ENCODE data around the gene NTPCR.

DNA sequence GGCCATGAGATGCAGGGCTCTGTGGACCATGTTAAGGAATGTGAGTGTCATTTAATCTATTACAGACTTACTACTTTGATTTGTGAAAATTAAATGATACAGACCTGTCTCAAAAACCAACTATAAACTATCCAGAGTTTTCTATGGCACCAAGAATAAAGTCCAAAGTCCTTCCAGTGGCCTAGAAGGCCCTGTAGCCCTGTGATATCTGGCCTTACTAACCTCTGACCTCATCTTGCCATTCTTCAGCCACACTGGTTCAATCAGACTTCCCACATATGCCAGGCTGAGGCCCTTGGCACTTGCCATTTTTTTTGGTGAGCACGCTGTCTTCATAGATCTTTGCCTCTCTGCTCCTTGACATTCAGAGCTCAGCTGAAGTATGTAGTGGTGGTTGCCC, 7.7 kb downstream of the NTPCR start:
- TF ChIP-seq POLR2A (IDR thresholded peaks at IDR 0.05; ENCODE audit: borderline replicate concordance, extremely low read depth, insufficient read depth, insufficient read length) (no peak), EZH2phosphoT487 (IDR thresholded peaks at IDR 0.05; ENCODE audit: borderline replicate concordance) (no peak), EGR1 (IDR thresholded peaks at IDR 0.05; ENCODE audit: low read depth) (no peak)
- TF ChIP-seq, protein P1, sequence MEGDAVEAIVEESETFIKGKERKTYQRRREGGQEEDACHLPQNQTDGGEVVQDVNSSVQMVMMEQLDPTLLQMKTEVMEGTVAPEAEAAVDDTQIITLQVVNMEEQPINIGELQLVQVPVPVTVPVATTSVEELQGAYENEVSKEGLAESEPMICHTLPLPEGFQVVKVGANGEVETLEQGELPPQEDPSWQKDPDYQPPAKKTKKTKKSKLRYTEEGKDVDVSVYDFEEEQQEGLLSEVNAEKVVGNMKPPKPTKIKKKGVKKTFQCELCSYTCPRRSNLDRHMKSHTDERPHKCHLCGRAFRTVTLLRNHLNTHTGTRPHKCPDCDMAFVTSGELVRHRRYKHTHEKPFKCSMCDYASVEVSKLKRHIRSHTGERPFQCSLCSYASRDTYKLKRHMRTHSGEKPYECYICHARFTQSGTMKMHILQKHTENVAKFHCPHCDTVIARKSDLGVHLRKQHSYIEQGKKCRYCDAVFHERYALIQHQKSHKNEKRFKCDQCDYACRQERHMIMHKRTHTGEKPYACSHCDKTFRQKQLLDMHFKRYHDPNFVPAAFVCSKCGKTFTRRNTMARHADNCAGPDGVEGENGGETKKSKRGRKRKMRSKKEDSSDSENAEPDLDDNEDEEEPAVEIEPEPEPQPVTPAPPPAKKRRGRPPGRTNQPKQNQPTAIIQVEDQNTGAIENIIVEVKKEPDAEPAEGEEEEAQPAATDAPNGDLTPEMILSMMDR (IDR thresholded peaks at IDR 0.05 in 2 of 3, conservative IDR thresholded peaks at IDR 0.05 in 1 of 3; ENCODE audit: borderline replicate concordance in 1 of 3, insufficient read depth in 1 of 3, low read depth in 2 of 3, low read length in 2 of 3): no peak
- TF ChIP-seq, protein P2, sequence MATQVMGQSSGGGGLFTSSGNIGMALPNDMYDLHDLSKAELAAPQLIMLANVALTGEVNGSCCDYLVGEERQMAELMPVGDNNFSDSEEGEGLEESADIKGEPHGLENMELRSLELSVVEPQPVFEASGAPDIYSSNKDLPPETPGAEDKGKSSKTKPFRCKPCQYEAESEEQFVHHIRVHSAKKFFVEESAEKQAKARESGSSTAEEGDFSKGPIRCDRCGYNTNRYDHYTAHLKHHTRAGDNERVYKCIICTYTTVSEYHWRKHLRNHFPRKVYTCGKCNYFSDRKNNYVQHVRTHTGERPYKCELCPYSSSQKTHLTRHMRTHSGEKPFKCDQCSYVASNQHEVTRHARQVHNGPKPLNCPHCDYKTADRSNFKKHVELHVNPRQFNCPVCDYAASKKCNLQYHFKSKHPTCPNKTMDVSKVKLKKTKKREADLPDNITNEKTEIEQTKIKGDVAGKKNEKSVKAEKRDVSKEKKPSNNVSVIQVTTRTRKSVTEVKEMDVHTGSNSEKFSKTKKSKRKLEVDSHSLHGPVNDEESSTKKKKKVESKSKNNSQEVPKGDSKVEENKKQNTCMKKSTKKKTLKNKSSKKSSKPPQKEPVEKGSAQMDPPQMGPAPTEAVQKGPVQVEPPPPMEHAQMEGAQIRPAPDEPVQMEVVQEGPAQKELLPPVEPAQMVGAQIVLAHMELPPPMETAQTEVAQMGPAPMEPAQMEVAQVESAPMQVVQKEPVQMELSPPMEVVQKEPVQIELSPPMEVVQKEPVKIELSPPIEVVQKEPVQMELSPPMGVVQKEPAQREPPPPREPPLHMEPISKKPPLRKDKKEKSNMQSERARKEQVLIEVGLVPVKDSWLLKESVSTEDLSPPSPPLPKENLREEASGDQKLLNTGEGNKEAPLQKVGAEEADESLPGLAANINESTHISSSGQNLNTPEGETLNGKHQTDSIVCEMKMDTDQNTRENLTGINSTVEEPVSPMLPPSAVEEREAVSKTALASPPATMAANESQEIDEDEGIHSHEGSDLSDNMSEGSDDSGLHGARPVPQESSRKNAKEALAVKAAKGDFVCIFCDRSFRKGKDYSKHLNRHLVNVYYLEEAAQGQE (IDR thresholded peaks at IDR 0.05; ENCODE audit: low read depth): no peak
- TF ChIP-seq, protein P3, sequence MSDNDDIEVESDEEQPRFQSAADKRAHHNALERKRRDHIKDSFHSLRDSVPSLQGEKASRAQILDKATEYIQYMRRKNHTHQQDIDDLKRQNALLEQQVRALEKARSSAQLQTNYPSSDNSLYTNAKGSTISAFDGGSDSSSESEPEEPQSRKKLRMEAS (IDR thresholded peaks at IDR 0.05): no peak

All from HCT116 (cell line).